OCI-LY1 (cell line): Measurements from ENCODE around the gene SEC14L3.
"Not testable (repeated sequence)": the region's sequence is repeated elsewhere in the genome, so short reads cannot be mapped to it uniquely, and the experiment has no call there.

ENCODE experiments used
- H2AFZ ChIP-seq: fragments of 200-600 bp; sonication (generic), shearing (Covaris generic); 2 replicates; pipeline ENCODE4 v1.6.0; 2014; ENCODE audit warnings: antibody characterized with exemption, mild to moderate bottlenecking, low read length
- H3F3A ChIP-seq: fragments of 200-600 bp; sonication (generic), shearing (Covaris generic); 2 replicates; pipeline ENCODE4 v1.6.0; 2014; ENCODE audit warnings: mild to moderate bottlenecking, antibody characterized with exemption, low read length, moderate library complexity; ENCODE audit not compliant: insufficient read depth
- H3K27ac ChIP-seq: fragments of 200-600 bp; sonication (generic); 2 replicates; pipeline ENCODE4 v1.5.1; 2014; ENCODE audit warnings: low read length, mixed run types, mild to moderate bottlenecking, low read depth; ENCODE audit not compliant: poor library complexity, severe bottlenecking
- H3K27me3 ChIP-seq: fragments of 200-600 bp; sonication (generic); 2 replicates; pipeline ENCODE4 v1.6.0; 2014; ENCODE audit warnings: antibody characterized with exemption, mild to moderate bottlenecking, low read length, moderate library complexity; ENCODE audit not compliant: insufficient read depth
- H3K36me3 ChIP-seq: fragments of 200-600 bp; sonication (generic); 2 replicates; pipeline ENCODE4 v1.6.1; 2014; ENCODE audit warnings: mild to moderate bottlenecking, antibody characterized with exemption, low read length, moderate library complexity, mixed read lengths; ENCODE audit not compliant: insufficient read depth
- H3K4me1 ChIP-seq: fragments of 200-600 bp; sonication (generic); 2 replicates; pipeline ENCODE4 v1.5.1; 2014; ENCODE audit warnings: mild to moderate bottlenecking, low read length, moderate library complexity; ENCODE audit not compliant: insufficient read depth, severe bottlenecking
- H3K4me2 ChIP-seq: fragments of 200-600 bp; sonication (generic), shearing (Covaris generic); 2 replicates; pipeline ENCODE4 v1.6.1; 2014; ENCODE audit warnings: low read length
- H3K4me3 ChIP-seq: fragments of 200-600 bp; sonication (generic); 2 replicates; pipeline ENCODE4 v1.5.1; 2014; ENCODE audit warnings: low read length, low read depth, mild to moderate bottlenecking, mixed read lengths; ENCODE audit not compliant: poor library complexity, severe bottlenecking
- H3K79me2 ChIP-seq: fragments of 200-600 bp; shearing (Covaris generic); 2 replicates; pipeline ENCODE4 v1.6.1; 2016; ENCODE audit warnings: mixed run types, low read length, mixed read lengths; ENCODE audit not compliant: insufficient read depth
- H3K9ac ChIP-seq: fragments of 200-600 bp; sonication (generic), shearing (Covaris generic); 2 replicates; pipeline ENCODE4 v1.6.1; 2014; ENCODE audit warnings: mild to moderate bottlenecking, low read length, mixed read lengths
- H3K9me2 ChIP-seq: fragments of 200-600 bp; sonication (generic), shearing (Covaris generic); 2 replicates; pipeline ENCODE4 v1.6.1; 2014; ENCODE audit warnings: low read depth, mild to moderate bottlenecking, low read length, mixed read lengths
- H3K9me3 ChIP-seq: fragments of 200-600 bp; shearing (Covaris generic); 2 replicates; pipeline ENCODE4 v1.6.1; 2014; ENCODE audit warnings: low read length, mixed read lengths
- H4K20me1 ChIP-seq: fragments of 200-600 bp; sonication (generic), shearing (Covaris generic); 2 replicates; pipeline ENCODE4 v1.6.0; 2016; ENCODE audit warnings: mild to moderate bottlenecking, low read length; ENCODE audit not compliant: insufficient read depth
- CTCF ChIP-seq: fragments of 200-600 bp; sonication (generic), shearing (Covaris generic); IDR thresholded peaks from 2 replicates; pipeline ENCODE4 v1.5.1; 2017; ENCODE audit warnings: mild to moderate bottlenecking, antibody characterized with exemption, low read length, moderate library complexity, mixed read lengths
- EZH2 ChIP-seq: fragments of 200-600 bp; sonication (generic), shearing (Covaris generic); IDR thresholded peaks from 2 replicates; pipeline ENCODE4 v1.8.0; 2017; ENCODE audit warnings: borderline replicate concordance, mixed run types, mild to moderate bottlenecking, antibody characterized with exemption, low read length, moderate library complexity, mixed read lengths

Gene SEC14L3

GRCh38 chr22:30469165-30469564 is 2.7 kb downstream of the SEC14L3 start:
- Histone ChIP-seq H3K4me1 (no peaks in the 10 kb centered on the region), H3K4me3 (no peak overlapping the region), H3K9me2 (no peaks in the 10 kb centered on the region), H3K27me3 (no peaks in the 10 kb centered on the region), H3K9ac (no peak overlapping the region), H3K79me2 (no peaks in the 10 kb centered on the region), H2AFZ (no peak overlapping the region), H3F3A (no peaks in the 10 kb centered on the region), H3K9me3 (no peaks in the 10 kb centered on the region), H4K20me1 (no peaks in the 10 kb centered on the region), H3K36me3 (no peaks in the 10 kb centered on the region), H3K4me2 (no peak overlapping the region), H3K27ac (no peak overlapping the region)
- TF ChIP-seq EZH2: no peak
- TF ChIP-seq CTCF: no peak

DNA sequence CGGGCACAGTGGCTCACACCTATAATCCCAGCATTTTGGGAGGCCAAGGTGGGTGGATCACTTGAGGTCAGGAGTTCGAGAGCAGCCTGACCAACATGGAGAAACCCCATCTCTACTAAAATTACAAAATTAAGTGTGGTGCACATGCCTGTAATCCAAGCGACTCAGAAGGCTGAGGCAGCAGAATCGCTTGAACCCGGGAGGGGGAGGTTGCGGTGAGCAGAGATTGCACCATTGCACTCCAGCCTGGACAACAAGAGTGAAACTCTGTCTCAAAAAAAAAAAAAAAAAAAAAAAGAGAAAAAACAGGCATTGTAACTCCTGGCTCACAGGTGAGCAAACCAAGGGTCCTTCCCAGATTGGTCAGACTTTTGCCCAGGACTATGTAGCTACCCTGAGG is 11.3 kb downstream of the SEC14L3 start:
- not testable (repeated sequence) for H3K4me1 ChIP-seq, H3K79me2 ChIP-seq, H3K27ac ChIP-seq, H3K4me2 ChIP-seq, H3K9ac ChIP-seq, H4K20me1 ChIP-seq, H3K9me2 ChIP-seq, H3K36me3 ChIP-seq, H2AFZ ChIP-seq, H3K27me3 ChIP-seq, H3K4me3 ChIP-seq, H3K9me3 ChIP-seq, H3F3A ChIP-seq

GRCh38 chr22:30460147-30460546 is 11.7 kb downstream of the SEC14L3 start:
- Histone ChIP-seq H3K9me3 (no peaks in the 10 kb centered on the region), H3K4me3 (no peak overlapping the region), H3K27ac (no peak overlapping the region), H3F3A (no peaks in the 10 kb centered on the region), H3K9me2 (no peaks in the 10 kb centered on the region), H3K79me2 (no peaks in the 10 kb centered on the region), H2AFZ (no peak overlapping the region), H3K27me3 (no peaks in the 10 kb centered on the region), H3K4me1 (no peaks in the 10 kb centered on the region), H3K9ac (no peak overlapping the region), H3K4me2 (no peak overlapping the region), H4K20me1 (no peaks in the 10 kb centered on the region), H3K36me3 (no peaks in the 10 kb centered on the region)
- no peak for TF ChIP-seq EZH2
- TF ChIP-seq CTCF: no peak

- TF ChIP-seq EZH2 (no peak), CTCF (no peak)
- no peaks in the 10 kb centered on the region for H3K36me3 ChIP-seq
- no peaks in the 10 kb centered on the region for H3K79me2 ChIP-seq
- no peak overlapping the region for H2AFZ ChIP-seq
- no peaks in the 10 kb centered on the region for H3K9me2 ChIP-seq
- H4K20me1 ChIP-seq: no peaks in the 10 kb centered on the region
- no peaks in the 10 kb centered on the region for H3K27me3 ChIP-seq
- H3K9ac ChIP-seq: no peak overlapping the region
- no peaks in the 10 kb centered on the region for H3F3A ChIP-seq
- H3K4me1 ChIP-seq: no peaks in the 10 kb centered on the region
- H3K27ac ChIP-seq: no peak overlapping the region
- no peak overlapping the region for H3K4me2 ChIP-seq
- H3K4me3 ChIP-seq: no peak overlapping the region
- no peaks in the 10 kb centered on the region for H3K9me3 ChIP-seq
Observed at GRCh38 chr22:30459181-30460052, 12.4 kb downstream of the SEC14L3 start.
